ENCODE results near the gene CD300LD. TPM values are rescaled to one million over a fixed set of nuclear protein-coding genes. Genes with fewer than 3 reads are reported as not detected.

CD300LD gene
- total RNA-seq, 2 donors from 2014 or later = not detected

DNA sequence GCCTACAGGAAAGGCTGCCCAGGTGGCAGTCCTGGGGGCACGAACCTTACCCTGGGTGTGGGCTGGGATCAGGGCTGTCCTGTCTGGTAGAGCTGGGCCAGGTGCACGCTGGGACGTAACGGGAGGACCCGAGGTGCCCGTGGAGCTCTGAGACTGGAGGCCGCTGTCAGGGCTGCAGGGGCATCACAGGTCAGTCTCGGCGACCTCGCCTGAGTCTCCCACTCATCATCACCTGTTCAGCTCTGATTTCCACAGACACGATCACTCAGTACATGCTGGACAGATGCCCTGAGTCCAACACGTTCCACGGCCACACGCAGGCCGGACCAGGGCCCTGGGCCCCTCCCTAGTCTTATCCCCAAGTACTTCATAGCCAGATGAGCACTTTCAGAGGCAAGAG lies 41.5 kb downstream of the CD300LD start:
- Mint-ChIP-seq H3K9me3 (no peaks in the 10 kb centered on the region), H3K4me3 (no peak overlapping the region), H3K4me1 (no peaks in the 10 kb centered on the region), H3K27ac (no peak overlapping the region), H3K27me3 (ENCODE audit: insufficient read depth) (peaks cover 6% of the 10 kb centered on the region), H3K36me3 (ENCODE audit: low read depth) (no peaks in the 10 kb centered on the region)
- Histone ChIP-seq H3K9ac (ENCODE audit: extremely low read depth, low read length, poor library complexity, severe bottlenecking) (no peak overlapping the region), H3K4me1 (ENCODE audit: control insufficient read depth, insufficient read depth, low read length) (no peaks in the 10 kb centered on the region), H3K27ac (ENCODE audit: low read depth, low read length) (no peak overlapping the region), H3K36me3 (ENCODE audit: control insufficient read depth, insufficient read depth, low read length) (no peaks in the 10 kb centered on the region), H3K27me3 (ENCODE audit: control insufficient read depth, insufficient read depth, low read length, poor library complexity, severe bottlenecking) (no peaks in the 10 kb centered on the region), H3K9me3 (ENCODE audit: control insufficient read depth, low read length) (no peaks in the 10 kb centered on the region), H3K4me3 (ENCODE audit: low read length) (no peak overlapping the region)
- no peak for TF ChIP-seq CTCF (conservative IDR thresholded peaks at IDR 0.05)
- WGBS, 2 experiments (ENCODE audit: insufficient coverage in 1 of 2, insufficient read length in 1 of 2) = 93 to 100% methylated on average over 15 of the region's 15 CpGs
- no peak for DNase-seq

- H3K4me1 ChIP-seq (ENCODE audit: control insufficient read depth, insufficient read depth, low read length) = no peaks in the 10 kb centered on the region
- H3K9ac ChIP-seq (ENCODE audit: extremely low read depth, low read length, poor library complexity, severe bottlenecking) = no peak overlapping the region
- H3K27me3 Mint-ChIP-seq (ENCODE audit: insufficient read depth) = peaks cover 4% of the 10 kb centered on the region
- H3K4me3 Mint-ChIP-seq = no peak overlapping the region
- DNase-seq = no peak
- H3K27me3 ChIP-seq (ENCODE audit: control insufficient read depth, insufficient read depth, low read length, poor library complexity, severe bottlenecking) = no peaks in the 10 kb centered on the region
- no peaks in the 10 kb centered on the region for H3K36me3 Mint-ChIP-seq (ENCODE audit: low read depth)
- no peak overlapping the region for H3K4me3 ChIP-seq (ENCODE audit: low read length)
- H3K27ac Mint-ChIP-seq = no peak overlapping the region
- no peaks in the 10 kb centered on the region for H3K9me3 ChIP-seq (ENCODE audit: control insufficient read depth, low read length)
- H3K36me3 ChIP-seq (ENCODE audit: control insufficient read depth, insufficient read depth, low read length) = no peaks in the 10 kb centered on the region
- WGBS, 2 experiments (ENCODE audit: insufficient coverage in 1 of 2, insufficient read length in 1 of 2) = 91 to 94% methylated on average over 7 of the region's 7 CpGs
- H3K9me3 Mint-ChIP-seq = no peaks in the 10 kb centered on the region
- no peaks in the 10 kb centered on the region for H3K4me1 Mint-ChIP-seq
- no peak for TF ChIP-seq CTCF (conservative IDR thresholded peaks at IDR 0.05)
- no peak overlapping the region for H3K27ac ChIP-seq (ENCODE audit: low read depth, low read length)
These were observed 42.7 kb downstream of the CD300LD start for GRCh38 chr17:74549343-74549742.

DNA sequence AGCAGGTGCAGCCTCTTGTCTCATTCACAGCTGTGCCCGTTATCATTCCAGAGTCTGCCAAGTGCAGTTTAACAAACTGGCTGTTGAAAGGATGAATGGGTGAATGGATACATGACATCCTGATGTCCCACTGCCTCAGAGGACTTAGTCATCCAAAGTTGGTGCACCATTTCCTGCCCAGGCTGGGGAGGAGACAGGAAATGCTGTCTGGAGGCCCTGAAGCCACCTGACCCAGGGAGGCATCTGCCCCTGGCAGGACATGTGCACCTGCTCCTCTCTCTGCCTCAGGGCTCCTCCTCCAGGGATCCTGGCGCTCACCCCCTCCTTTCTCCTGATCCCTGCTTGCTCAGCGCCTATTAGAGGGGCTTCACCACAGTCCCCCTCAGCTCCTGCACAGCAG lies 44.3 kb downstream of the CD300LD start:
- WGBS, 2 experiments (ENCODE audit: insufficient coverage in 1 of 2, insufficient read length in 1 of 2) = 92 to 94% methylated on average over 3 of the region's 3 CpGs
- Mint-ChIP-seq H3K36me3 (ENCODE audit: low read depth) (no peaks in the 10 kb centered on the region), H3K4me1 (no peaks in the 10 kb centered on the region), H3K27me3 (ENCODE audit: insufficient read depth) (peaks cover 4% of the 10 kb centered on the region), H3K27ac (no peak overlapping the region), H3K4me3 (no peak overlapping the region), H3K9me3 (no peaks in the 10 kb centered on the region)
- no peak for DNase-seq
- H3K27ac ChIP-seq (ENCODE audit: low read depth, low read length) = no peak overlapping the region
- no peak overlapping the region for H3K9ac ChIP-seq (ENCODE audit: extremely low read depth, low read length, poor library complexity, severe bottlenecking)
- no peaks in the 10 kb centered on the region for H3K4me1 ChIP-seq (ENCODE audit: control insufficient read depth, insufficient read depth, low read length)
- no peaks in the 10 kb centered on the region for H3K9me3 ChIP-seq (ENCODE audit: control insufficient read depth, low read length)
- no peaks in the 10 kb centered on the region for H3K36me3 ChIP-seq (ENCODE audit: control insufficient read depth, insufficient read depth, low read length)
- no peaks in the 10 kb centered on the region for H3K27me3 ChIP-seq (ENCODE audit: control insufficient read depth, insufficient read depth, low read length, poor library complexity, severe bottlenecking)
- H3K4me3 ChIP-seq (ENCODE audit: low read length) = no peak overlapping the region
- no peak for TF ChIP-seq CTCF (conservative IDR thresholded peaks at IDR 0.05)
